NCI-H748 treated with DMSO at 0.1 percent for 48 hours (cell line): ENCODE data around the gene RAB8A.
"Not testable (repeated sequence)": the region's sequence is repeated elsewhere in the genome, so short reads cannot be mapped to it uniquely, and the experiment has no call there.

Experiments
- DNase-seq: peaks from one replicate; lab custom pipeline; 2025; lab: John Stamatoyannopoulos, UW

RAB8A gene

GRCh38 chr19:16112778-16113177 is 1.1 kb downstream of the RAB8A start:
- DNase-seq, result no peak

GRCh38 chr19:16113727-16114126 is 2.0 kb downstream of the RAB8A start:
- no peak for DNase-seq

GRCh38 chr19:16115301-16116039 is 3.8 kb downstream of the RAB8A start:
- DNase-seq, result no peak

- no peak for DNase-seq
Observed at GRCh38 chr19:16116067-16116466, 4.4 kb downstream of the RAB8A start.

- DNase-seq, result no peak
Observed at GRCh38 chr19:16117594-16118033, 5.9 kb downstream of the RAB8A start.

- DNase-seq, result no peak
Observed at GRCh38 chr19:16118489-16119033, 6.9 kb downstream of the RAB8A start.

- DNase-seq, result not testable (repeated sequence)
Observed at GRCh38 chr19:16119075-16119857, 7.6 kb downstream of the RAB8A start.

- no peak for DNase-seq
Observed at GRCh38 chr19:16121141-16121540, 9.5 kb downstream of the RAB8A start.

GRCh38 chr19:16121967-16122366 is 10.3 kb downstream of the RAB8A start:
- no peak for DNase-seq

- DNase-seq, result no peak
Observed at GRCh38 chr19:16124953-16125352, 13.3 kb downstream of the RAB8A start.

GRCh38 chr19:16125737-16126495 is 14.2 kb downstream of the RAB8A start:
- no peak for DNase-seq

- DNase-seq, result no peak
Observed at GRCh38 chr19:16127080-16127479, 15.4 kb downstream of the RAB8A start.

- no peak for DNase-seq
Observed at GRCh38 chr19:16127776-16128371, 16.2 kb downstream of the RAB8A start.

- DNase-seq, result no peak
Observed at GRCh38 chr19:16131648-16132047, 20.0 kb downstream of the RAB8A start.

GRCh38 chr19:16133818-16134217 is 22.1 kb downstream of the RAB8A start:
- no peak for DNase-seq

GRCh38 chr19:16134510-16134909 is 22.8 kb downstream of the RAB8A start:
- no peak for DNase-seq

- DNase-seq, result no peak
Observed at GRCh38 chr19:16135430-16136127, 23.9 kb downstream of the RAB8A start.

GRCh38 chr19:16136185-16136999 is 24.7 kb downstream of the RAB8A start:
- no peak for DNase-seq

- no peak for DNase-seq
Observed at GRCh38 chr19:16139752-16140151, 28.1 kb downstream of the RAB8A start.

- DNase-seq, result no peak
Observed at GRCh38 chr19:16141043-16141442, 29.4 kb downstream of the RAB8A start.
